ENCODE data around the gene TRIM5.

DNA sequence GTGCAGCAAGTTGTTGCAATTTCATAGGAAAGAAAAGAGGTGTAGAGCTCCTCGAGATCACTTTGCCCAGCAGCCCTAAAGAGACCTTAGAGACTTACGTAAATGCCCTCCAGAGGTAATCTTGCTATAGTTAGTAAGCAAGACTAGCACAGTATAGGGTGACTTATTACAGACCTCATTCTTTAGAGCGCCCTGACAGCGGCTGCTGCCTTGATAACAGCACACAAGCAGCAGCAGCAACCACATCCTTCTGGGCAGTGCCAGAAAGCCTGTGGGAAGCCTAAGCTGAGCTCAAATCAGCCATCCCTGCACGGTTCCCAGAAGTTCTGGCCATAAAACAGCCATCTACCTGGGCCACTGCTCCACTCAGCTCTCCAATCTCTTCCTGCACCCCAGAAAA lies 28.8 kb upstream of the TRIM5 start:
- no peak for TF ChIP-seq POLR2AphosphoS5 (IDR thresholded peaks at IDR 0.05)
- TF ChIP-seq, protein P1, sequence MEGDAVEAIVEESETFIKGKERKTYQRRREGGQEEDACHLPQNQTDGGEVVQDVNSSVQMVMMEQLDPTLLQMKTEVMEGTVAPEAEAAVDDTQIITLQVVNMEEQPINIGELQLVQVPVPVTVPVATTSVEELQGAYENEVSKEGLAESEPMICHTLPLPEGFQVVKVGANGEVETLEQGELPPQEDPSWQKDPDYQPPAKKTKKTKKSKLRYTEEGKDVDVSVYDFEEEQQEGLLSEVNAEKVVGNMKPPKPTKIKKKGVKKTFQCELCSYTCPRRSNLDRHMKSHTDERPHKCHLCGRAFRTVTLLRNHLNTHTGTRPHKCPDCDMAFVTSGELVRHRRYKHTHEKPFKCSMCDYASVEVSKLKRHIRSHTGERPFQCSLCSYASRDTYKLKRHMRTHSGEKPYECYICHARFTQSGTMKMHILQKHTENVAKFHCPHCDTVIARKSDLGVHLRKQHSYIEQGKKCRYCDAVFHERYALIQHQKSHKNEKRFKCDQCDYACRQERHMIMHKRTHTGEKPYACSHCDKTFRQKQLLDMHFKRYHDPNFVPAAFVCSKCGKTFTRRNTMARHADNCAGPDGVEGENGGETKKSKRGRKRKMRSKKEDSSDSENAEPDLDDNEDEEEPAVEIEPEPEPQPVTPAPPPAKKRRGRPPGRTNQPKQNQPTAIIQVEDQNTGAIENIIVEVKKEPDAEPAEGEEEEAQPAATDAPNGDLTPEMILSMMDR (IDR thresholded peaks at IDR 0.05) = no peak
- no peak for TF ChIP-seq POLR2A (IDR thresholded peaks at IDR 0.05)

Measured in gastroesophageal sphincter (tissue), 3 donors.